GM12864 (cell line): ENCODE measurements around the gene PAN3.

Experiments used
- DNase-seq: peaks from one replicate; pipeline ENCODE4 v3.0.0-alpha.2; 2011; ENCODE audit warnings: low read depth
- H3K4me3 ChIP-seq: 2 replicates; pipeline ENCODE4 v1.5.1; 2011; ENCODE audit warnings: mild to moderate bottlenecking, low read depth, low read length, control low read depth
- TF ChIP-seq, protein P1 (sequence below): IDR thresholded peaks from 2 replicates; pipeline ENCODE4 v1.5.1; 2011; ENCODE audit warnings: low read depth, mild to moderate bottlenecking, moderate library complexity, low read length, control low read depth, inconsistent platforms; ENCODE audit errors: missing control alignments

PAN3 gene

GRCh38 chr13:28314879-28315278, 176.5 kb downstream of the PAN3 start:
- no peak for DNase-seq
- no peak overlapping the region for H3K4me3 ChIP-seq
- TF ChIP-seq, protein P1, sequence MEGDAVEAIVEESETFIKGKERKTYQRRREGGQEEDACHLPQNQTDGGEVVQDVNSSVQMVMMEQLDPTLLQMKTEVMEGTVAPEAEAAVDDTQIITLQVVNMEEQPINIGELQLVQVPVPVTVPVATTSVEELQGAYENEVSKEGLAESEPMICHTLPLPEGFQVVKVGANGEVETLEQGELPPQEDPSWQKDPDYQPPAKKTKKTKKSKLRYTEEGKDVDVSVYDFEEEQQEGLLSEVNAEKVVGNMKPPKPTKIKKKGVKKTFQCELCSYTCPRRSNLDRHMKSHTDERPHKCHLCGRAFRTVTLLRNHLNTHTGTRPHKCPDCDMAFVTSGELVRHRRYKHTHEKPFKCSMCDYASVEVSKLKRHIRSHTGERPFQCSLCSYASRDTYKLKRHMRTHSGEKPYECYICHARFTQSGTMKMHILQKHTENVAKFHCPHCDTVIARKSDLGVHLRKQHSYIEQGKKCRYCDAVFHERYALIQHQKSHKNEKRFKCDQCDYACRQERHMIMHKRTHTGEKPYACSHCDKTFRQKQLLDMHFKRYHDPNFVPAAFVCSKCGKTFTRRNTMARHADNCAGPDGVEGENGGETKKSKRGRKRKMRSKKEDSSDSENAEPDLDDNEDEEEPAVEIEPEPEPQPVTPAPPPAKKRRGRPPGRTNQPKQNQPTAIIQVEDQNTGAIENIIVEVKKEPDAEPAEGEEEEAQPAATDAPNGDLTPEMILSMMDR, result no peak

- TF ChIP-seq, protein P1, result no peak
- no peak overlapping the region for H3K4me3 ChIP-seq
- DNase-seq, result no peak
These were observed 177.8 kb downstream of the PAN3 start for GRCh38 chr13:28316129-28316528.

GRCh38 chr13:28316836-28317235, 178.5 kb downstream of the PAN3 start:
- TF ChIP-seq, protein P1, result no peak
- DNase-seq, result no peak

DNA sequence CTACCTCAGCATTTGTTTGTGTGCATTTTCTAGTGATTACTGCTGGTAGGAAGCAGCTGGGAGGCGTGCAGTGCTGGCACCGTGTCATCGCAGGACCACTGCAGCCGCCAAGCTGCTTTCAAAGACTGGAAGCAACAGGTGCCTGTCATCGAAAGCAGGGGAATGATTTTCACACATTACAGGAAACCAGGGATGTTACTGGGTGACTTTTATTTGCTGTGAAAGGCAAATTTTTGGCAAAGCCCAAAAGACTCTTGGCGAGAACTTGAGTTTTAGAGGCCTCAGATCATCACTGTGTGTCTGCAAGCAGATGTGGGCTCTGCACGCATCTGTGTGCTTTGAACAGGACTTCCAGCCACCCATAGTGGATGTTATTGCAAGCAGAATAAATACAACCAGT, 180.2 kb downstream of the PAN3 start:
- DNase-seq, result no peak
- TF ChIP-seq, protein P1, result no peak
- H3K4me3 ChIP-seq, result no peak overlapping the region

More at GRCh38 chr13:28316836-28317235, 178.5 kb downstream of the PAN3 start:
- no peak overlapping the region for H3K4me3 ChIP-seq

DNA sequence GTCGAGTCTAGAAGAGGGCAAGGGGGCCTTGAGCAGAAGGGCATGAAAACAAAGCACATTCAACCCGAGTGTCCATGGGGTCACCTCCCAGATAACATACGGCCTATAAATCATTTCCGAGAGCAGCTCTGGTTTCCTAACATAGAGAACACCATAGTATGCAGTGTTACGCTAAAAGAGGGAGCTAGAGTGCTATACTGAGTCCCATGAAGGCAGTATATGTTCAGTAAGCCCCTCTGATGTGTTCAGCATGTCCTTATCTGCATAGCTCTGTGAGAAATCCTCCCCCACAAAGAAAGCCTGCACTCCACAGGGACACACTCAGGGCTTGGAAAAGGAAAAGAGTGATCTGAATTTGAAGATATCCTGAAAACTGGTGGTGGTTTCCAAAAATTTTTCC, 181.2 kb downstream of the PAN3 start:
- H3K4me3 ChIP-seq, result no peak overlapping the region
- DNase-seq, result no peak
- TF ChIP-seq, protein P1, result no peak

- TF ChIP-seq, protein P1, result no peak
- DNase-seq, result no peak
- no peak overlapping the region for H3K4me3 ChIP-seq
These were observed 181.9 kb downstream of the PAN3 start for GRCh38 chr13:28320209-28320608.

DNA sequence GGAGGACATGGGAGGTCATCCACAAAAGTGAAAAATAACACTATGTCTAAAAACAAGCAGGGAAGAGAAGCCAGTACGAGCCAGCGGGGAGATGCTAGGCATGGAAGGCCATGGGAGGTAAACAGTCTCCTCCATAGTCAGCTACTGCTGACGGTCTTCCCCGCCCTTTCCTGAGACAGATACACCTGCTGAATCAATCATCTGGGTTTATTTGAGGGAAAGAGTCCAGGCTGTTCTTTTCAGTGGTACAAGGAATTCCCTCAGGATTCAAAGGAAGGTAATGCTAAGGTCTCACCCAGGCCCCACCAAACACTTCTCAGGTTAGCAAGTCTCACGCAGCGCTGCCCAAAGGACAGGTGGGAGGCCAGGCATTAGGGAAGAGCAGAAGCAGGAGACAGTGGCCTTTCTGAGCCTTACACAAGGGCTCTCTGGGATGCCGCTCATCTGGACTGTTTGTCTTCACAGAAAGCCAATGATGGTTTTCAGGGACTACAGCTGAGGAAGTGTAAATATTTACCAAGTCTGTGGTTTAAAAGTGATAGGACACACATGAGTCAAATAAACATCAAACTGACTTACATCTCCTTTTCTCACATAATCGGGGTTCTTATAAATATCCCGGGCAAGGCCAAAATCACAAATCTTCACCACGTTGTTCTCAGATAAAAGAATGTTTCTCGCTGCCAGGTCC, 182.7 kb downstream of the PAN3 start:
- TF ChIP-seq, protein P1, result no peak
- no peak overlapping the region for H3K4me3 ChIP-seq
- DNase-seq, result no peak
